PC-9 (cell line): ENCODE measurements around the gene ALG14.

Experiments used
- EZH2 ChIP-seq: fragments of 200-600 bp; sonication (generic); IDR thresholded peaks from 2 replicates; pipeline ENCODE4 v1.8.0; 2017; ENCODE audit warnings: antibody characterized with exemption, low read depth
- TF ChIP-seq, protein P1 (sequence below): fragments of 200-600 bp; sonication (generic); conservative IDR thresholded peaks from 2 replicates; pipeline ENCODE4 v1.6.1; 2017; ENCODE audit warnings: mixed run types, antibody characterized with exemption, mild to moderate bottlenecking, moderate library complexity

DNA sequence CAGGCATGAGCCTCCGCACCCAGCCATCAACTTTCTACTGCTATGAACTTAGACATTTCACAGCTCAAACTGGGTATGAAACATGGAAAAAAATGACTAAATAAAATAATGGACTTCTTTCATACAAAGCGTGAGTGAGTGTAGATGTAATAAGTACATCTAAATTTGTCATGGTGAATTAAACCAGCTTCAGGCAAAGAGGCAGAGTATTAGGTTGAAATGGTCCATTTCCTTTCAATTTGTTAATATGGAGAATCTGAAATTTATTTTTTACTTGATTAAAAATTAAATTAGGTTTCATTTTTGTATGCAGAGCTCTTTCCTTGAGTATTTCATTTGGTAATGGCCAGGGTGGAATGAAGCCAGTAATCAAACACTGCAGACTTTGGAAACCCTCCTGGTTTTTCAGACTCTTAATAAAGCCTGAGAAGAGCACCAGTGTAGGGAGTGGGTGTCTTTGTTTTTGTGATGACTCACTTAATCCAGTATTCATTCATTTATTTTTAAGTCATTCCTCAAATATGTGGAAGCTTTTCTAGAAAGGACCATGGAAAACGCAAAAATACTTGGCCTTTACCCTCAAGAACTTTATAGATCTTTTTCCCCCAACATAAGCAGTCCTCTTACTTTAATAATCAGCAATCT is 49.2 kb downstream of the ALG14 start:
- TF ChIP-seq, protein P1, sequence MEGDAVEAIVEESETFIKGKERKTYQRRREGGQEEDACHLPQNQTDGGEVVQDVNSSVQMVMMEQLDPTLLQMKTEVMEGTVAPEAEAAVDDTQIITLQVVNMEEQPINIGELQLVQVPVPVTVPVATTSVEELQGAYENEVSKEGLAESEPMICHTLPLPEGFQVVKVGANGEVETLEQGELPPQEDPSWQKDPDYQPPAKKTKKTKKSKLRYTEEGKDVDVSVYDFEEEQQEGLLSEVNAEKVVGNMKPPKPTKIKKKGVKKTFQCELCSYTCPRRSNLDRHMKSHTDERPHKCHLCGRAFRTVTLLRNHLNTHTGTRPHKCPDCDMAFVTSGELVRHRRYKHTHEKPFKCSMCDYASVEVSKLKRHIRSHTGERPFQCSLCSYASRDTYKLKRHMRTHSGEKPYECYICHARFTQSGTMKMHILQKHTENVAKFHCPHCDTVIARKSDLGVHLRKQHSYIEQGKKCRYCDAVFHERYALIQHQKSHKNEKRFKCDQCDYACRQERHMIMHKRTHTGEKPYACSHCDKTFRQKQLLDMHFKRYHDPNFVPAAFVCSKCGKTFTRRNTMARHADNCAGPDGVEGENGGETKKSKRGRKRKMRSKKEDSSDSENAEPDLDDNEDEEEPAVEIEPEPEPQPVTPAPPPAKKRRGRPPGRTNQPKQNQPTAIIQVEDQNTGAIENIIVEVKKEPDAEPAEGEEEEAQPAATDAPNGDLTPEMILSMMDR: no peak
- TF ChIP-seq EZH2: no peak
